ENCODE results near the gene KCNQ4. TPM values are rescaled to one million over a fixed set of nuclear protein-coding genes. Genes with fewer than 3 reads are reported as not detected.

KCNQ4 gene
- total and polyA plus RNA-seq, 2 experiments from 2014 or later: 1.3 to 3.0 TPM

- no peak overlapping the region for H3K4me3 Mint-ChIP-seq
Measured at GRCh38 chr1:40795811-40796586, 12.4 kb downstream of the KCNQ4 start.

GRCh38 chr1:40796939-40797667 lies 13.5 kb downstream of the KCNQ4 start:
- Histone ChIP-seq H3K9me2 (ENCODE audit: insufficient read depth) (no peaks in the 10 kb centered on the region), H3K27ac (ENCODE audit: low read depth) (no peak overlapping the region), H3K79me2 (replicated peaks; ENCODE audit: insufficient read depth) (no peaks in the 10 kb centered on the region), H3F3A (replicated peaks; ENCODE audit: low read depth) (no peaks in the 10 kb centered on the region), H3K4me3 (no peak overlapping the region), H3K4me1 (ENCODE audit: insufficient read depth) (peaks cover 22% of the 10 kb centered on the region), H3K4me2 (no peak overlapping the region), H3K27me3 (ENCODE audit: insufficient read depth) (peaks cover 18% of the 10 kb centered on the region; the same call in 1 of the 2 replicates), H3K36me3 (ENCODE audit: insufficient read depth) (no peaks in the 10 kb centered on the region), H2AFZ (no peak overlapping the region), H4K20me1 (replicated peaks; ENCODE audit: insufficient read depth) (no peaks in the 10 kb centered on the region)
- Mint-ChIP-seq H3K27ac (no peak overlapping the region), H3K4me1 (peaks cover 57% of the 10 kb centered on the region), H3K9me3 (no peaks in the 10 kb centered on the region), H3K4me3 (no peak overlapping the region), H3K27me3 (ENCODE audit: insufficient read depth, low read depth, poor library complexity) (peaks cover 14% of the 10 kb centered on the region), H3K36me3 (ENCODE audit: low read depth) (no peaks in the 10 kb centered on the region; the same call in 2 of the 3 replicates)
- DNase-seq (ENCODE audit: low spot score): no peak
- ATAC-seq: no peak
- TF ChIP-seq ZNF331 (CRISPR knock-in tag; IDR thresholded peaks at IDR 0.05; ENCODE audit: low read depth): no peak
- TF ChIP-seq EZH2phosphoT487 (IDR thresholded peaks at IDR 0.05; ENCODE audit: unreplicated experiment): no peak
- TF ChIP-seq CTCF (conservative IDR thresholded peaks at IDR 0.05; ENCODE audit: low read depth in 2 of 2): no peak
- no peak for TF ChIP-seq REST (IDR thresholded peaks at IDR 0.05; ENCODE audit: unreplicated experiment)
- no peak for TF ChIP-seq POLR2AphosphoS5 (IDR thresholded peaks at IDR 0.05; ENCODE audit: low read depth)
- TF ChIP-seq STAT1 (IDR thresholded peaks at IDR 0.05; ENCODE audit: unreplicated experiment): no peak
- no peak for TF ChIP-seq EZH2 (IDR thresholded peaks at IDR 0.05; ENCODE audit: low read depth, unreplicated experiment)
- no peak for TF ChIP-seq JUNB (IDR thresholded peaks at IDR 0.05; ENCODE audit: unreplicated experiment)
- no peak for TF ChIP-seq CREB1 (CRISPR knock-in tag; IDR thresholded peaks at IDR 0.05; ENCODE audit: low read depth)

More at GRCh38 chr1:40795811-40796586, 12.4 kb downstream of the KCNQ4 start:
- Histone ChIP-seq H3K36me3 (ENCODE audit: insufficient read depth) (no peaks in the 10 kb centered on the region), H3K4me3 (no peak overlapping the region), H3K4me2 (no peak overlapping the region), H3K9me2 (ENCODE audit: insufficient read depth) (no peaks in the 10 kb centered on the region), H3K27me3 (ENCODE audit: insufficient read depth) (peaks cover 9% of the 10 kb centered on the region; the same call in 1 of the 2 replicates), H4K20me1 (replicated peaks; ENCODE audit: insufficient read depth) (no peaks in the 10 kb centered on the region), H3K27ac (ENCODE audit: low read depth) (no peak overlapping the region), H3K79me2 (replicated peaks; ENCODE audit: insufficient read depth) (no peaks in the 10 kb centered on the region), H2AFZ (no peak overlapping the region), H3K4me1 (ENCODE audit: insufficient read depth) (peaks cover 12% of the 10 kb centered on the region; the same call in 1 of the 2 replicates), H3F3A (replicated peaks; ENCODE audit: low read depth) (no peaks in the 10 kb centered on the region)
- Mint-ChIP-seq H3K4me1 (peaks cover 48% of the 10 kb centered on the region), H3K36me3 (ENCODE audit: low read depth) (no peaks in the 10 kb centered on the region; the same call in 2 of the 3 replicates), H3K27me3 (ENCODE audit: insufficient read depth, low read depth, poor library complexity) (peaks cover 12% of the 10 kb centered on the region), H3K27ac (no peak overlapping the region), H3K9me3 (no peaks in the 10 kb centered on the region; the same call in 2 of the 3 replicates)
- DNase-seq (ENCODE audit: low spot score) (no peak), ATAC-seq (no peak)
- no peak for TF ChIP-seq ZNF331 (CRISPR knock-in tag; IDR thresholded peaks at IDR 0.05; ENCODE audit: low read depth)
- no peak for TF ChIP-seq EZH2 (IDR thresholded peaks at IDR 0.05; ENCODE audit: low read depth, unreplicated experiment)

Data from GM23338 (cell line).